HG03159 (cell line): ENCODE data around the gene PCTP.

Source experiments
- ATAC-seq: cut with Tn5 transposase; IDR thresholded peaks from one replicate; pipeline ENCODE4 v1.9.1; 2021; ENCODE audit warnings: mild to moderate bottlenecking, moderate library complexity; ENCODE audit not compliant: unreplicated experiment

The PCTP gene

DNA sequence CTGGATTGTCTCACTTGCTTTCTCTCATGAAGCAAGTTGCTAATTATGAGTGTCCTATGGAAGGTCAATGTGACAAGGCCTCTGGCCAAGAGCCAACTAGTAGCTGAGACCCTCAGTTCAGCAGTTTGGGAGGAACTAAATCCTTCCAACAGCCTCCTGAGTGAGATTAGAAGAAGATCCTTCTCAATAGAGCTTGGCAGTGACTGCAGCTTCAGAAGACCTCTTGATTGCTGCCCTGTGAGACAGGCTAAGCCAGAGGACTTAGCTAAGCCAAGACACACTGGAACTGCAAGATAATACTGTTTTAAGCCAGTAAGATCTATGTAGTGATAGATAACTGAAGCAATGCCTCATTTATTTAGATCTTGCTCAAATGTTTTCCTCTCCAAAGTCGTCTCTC, 34.3 kb downstream of the PCTP start:
- ATAC-seq = no peak

DNA sequence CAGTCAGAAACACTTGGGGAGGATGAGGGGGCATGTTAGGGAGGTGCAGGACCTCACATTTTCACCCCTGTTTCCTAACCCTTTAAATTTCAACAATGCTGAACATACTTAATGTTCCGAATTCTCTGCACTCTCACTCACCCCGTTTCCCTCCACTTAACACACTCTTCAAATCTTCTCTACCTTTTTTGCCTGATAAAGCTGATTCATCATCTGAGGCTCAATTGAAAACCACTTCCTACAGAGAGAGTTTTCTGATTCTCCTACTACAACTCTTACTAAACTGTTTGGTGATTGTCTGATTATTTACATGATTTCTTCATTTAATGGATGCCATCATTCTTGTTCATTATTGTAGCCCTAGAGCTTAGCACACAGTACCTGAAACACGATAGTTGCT, 42.4 kb downstream of the PCTP start:
- ATAC-seq = no peak

DNA sequence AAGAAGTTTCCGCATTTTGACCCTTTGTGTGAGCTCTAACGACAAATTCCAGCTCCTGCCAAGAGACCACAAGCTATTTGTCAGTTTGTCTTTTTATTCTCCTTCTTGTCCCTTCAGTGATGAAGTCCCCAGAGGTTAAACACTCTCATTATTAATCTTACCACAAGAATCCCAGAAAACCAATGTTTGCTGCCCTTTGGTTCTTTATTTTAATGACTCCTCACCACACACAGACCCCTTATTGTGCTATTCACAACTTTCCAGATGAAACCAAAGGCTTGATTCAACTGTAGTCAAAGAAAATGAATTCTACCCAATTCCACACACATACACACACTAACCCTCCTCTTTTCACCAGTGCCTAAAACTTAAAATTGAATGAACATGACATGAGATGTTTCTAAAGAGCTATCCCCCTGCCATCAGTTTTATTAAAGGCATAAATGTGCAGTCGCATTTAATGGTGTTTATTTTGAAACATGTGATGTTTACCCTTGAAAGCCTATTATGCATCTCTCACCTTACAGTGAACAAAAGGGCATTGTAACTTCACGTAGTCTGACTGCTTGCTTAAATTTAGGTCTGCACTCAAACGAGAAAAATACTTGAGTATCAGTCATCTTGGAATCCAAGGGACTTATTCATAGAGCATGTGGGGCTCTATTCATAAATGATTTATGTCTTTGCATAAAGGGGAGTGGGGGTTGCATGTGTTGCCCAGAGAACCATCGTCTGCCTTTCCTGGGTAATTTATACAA, 44.1 kb downstream of the PCTP start:
- ATAC-seq = no peak

DNA sequence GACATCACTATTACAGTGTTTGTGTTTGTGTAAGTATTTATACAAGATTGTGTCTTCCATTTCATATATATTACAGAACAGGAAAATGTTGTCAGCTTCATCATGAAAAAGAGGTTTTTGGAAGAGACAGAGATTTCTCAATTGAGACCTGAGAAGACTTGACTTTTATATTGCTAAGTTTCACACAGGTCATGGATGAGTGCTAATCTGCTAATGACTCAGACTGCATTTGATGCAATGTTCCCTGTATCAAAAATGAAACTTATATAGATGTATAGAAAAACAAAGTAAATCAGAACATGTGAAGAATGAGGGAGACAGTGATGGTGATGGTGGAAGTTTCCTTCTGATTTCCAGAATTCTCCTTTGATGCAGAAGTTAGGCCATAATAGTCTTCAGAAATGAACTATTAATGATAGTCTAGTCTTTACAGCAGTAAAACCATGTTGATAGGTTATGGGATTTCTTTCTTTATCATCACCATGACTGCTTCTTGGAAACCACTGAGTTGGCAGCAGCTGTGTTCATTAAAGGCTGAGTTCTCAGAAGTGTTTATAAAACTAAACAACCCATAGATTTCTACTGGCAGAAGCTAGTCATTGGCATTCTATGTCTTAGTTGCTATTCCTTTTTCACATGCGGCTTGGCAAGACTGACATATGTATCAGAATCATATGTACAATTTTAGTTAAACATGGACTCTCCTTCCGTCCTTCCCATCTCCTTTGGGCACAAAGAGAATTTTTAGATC, 56.1 kb downstream of the PCTP start:
- no peak for ATAC-seq

DNA sequence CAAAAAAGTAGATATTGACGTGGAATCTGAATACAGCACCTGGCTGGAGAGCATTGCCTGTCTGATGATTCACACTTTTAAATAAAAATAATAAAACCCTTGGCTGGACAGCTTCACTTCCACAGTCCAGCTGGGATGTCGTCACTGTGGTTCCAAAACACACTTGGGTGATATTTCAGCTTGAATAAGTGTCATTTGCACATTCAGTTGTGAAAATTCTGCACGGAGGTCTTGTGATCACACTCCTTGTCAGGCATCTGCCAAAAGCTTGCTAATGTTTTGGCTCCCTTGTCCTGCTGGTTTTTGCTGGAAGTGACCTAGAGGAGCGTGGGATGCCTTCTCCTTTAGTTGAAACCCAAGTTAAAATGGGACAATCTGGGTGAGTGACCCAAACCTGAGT, 60.7 kb downstream of the PCTP start:
- no peak for ATAC-seq

DNA sequence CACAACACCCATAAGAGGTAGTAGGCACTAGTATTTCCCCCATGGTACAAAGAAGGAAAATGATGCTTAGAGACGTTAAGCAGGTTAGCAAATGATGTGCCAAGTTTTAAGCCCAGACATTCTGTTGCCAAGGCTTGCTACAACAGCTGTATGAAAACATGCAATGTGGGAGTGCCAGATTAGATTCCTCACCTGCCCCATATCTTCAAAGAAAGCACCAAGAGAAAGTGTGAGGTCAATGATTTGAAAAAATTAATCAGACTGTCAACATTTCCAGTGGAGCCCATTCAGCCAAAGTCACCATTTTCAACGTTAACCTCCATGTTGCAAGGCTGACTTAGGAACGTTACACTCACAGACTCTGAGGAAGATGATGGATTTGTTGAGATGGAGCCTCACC, 61.5 kb downstream of the PCTP start:
- no peak for ATAC-seq

DNA sequence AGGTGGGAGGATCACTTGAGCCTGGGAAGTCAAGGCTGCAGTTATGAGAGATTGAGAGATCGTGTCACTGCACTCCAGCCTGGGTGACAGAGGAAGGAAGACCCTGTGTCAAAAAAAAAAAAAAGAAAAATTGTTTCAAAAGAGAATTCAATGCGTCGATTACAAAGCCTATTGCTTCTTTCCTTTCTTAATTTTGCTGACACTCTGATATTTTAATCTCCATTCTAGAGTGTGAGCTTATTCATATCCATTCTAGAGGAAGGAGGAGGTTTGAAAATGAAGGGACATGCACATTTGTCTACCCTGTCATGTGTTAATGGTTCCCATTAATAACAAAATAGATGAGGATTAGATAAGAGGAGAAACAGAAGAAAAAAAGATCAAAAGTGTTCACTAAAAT, 63.1 kb downstream of the PCTP start:
- no peak for ATAC-seq

DNA sequence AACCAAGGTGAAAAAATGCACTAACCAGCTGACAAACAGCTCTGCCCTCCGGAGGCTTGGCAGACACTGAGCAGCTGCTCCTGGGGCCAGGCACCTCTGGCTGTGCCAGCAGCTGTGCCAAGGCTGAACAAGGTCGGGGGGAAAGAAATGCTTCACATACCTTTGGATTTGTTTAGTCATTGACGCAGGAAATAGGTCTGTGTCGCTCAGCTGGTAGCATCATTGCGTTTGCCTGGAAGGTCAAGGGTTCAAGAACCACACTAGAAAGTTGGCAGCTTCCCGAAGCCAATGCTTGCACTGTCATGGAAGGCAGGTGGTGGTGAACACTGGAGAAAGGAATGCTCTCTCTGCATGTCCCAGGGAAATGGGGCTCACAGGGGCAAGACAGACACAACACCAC, 63.5 kb downstream of the PCTP start:
- ATAC-seq = no peak

DNA sequence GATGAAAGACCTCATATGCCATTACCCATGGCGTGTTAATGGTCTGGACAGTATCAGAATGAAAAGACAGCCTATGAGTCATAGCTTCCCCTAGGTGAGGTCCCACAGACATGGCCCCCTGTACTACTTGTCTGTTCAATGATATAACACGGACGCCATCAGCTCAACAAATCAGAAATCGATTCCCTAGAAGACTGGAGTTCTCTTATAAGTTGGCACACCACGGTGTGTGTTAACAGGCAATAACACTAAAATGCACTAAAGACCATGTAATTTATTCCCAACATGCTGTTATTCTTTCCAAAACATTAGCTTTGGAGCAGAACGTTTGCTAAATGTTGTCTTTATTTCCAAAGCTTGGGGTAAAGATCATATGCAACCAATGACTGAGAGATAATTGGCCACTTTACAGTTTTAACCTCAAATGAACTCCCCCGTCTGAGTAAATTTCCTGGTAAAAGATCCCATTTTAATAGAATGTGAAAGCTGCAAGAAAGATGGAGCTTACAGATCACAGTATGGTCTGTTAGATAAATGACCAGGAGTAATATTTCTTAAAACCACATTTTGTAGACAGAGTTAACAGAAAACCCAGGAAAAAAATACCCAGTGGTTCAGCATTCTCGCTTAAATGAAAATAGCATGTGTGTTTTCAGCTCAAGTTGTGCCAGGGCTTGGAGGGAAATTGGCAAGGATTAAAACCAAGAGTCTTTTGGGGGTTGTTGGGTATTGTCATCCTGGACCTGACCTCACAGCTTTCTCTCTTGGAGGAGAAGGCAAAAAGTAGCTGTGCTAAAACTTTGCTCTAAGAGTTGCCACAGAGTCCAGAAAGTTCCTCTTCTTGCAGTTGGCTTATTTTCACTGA, 65.9 kb downstream of the PCTP start:
- no peak for ATAC-seq

DNA sequence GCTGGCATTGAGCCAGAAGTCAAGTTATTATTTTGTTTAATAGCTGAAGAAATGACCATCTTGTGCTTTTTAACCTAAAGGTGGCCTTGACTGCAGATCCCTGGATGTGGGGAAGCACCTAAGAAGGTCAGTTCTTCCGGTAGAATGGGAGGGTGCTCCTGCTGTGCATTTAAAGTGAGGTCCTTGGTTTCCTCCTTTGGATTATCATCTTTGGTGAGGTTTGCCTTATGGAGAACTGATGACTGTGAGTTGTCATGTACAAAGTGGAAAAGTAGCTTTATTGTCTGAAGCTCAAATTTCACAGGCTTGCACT, 66.5 kb downstream of the PCTP start:
- ATAC-seq = no peak

DNA sequence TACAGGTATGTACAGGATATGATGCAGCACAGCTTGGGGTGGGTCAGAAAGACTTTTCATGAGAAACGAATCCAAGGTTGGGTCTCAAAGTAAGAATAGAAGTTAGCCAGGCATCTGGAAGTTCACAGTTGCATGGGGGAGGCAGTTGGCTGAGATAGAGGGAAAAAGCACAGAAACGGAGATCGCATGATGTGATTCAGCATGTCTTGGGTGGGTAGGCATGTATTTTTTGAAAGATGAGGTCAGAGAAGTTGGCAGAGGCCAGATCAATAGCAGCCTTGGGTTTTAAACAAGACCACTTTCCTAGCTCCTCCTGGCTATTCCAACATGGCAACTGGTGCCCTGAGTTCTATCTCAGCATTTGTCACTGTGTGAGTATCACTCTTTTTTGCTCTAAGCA, 67.2 kb downstream of the PCTP start:
- ATAC-seq = no peak

DNA sequence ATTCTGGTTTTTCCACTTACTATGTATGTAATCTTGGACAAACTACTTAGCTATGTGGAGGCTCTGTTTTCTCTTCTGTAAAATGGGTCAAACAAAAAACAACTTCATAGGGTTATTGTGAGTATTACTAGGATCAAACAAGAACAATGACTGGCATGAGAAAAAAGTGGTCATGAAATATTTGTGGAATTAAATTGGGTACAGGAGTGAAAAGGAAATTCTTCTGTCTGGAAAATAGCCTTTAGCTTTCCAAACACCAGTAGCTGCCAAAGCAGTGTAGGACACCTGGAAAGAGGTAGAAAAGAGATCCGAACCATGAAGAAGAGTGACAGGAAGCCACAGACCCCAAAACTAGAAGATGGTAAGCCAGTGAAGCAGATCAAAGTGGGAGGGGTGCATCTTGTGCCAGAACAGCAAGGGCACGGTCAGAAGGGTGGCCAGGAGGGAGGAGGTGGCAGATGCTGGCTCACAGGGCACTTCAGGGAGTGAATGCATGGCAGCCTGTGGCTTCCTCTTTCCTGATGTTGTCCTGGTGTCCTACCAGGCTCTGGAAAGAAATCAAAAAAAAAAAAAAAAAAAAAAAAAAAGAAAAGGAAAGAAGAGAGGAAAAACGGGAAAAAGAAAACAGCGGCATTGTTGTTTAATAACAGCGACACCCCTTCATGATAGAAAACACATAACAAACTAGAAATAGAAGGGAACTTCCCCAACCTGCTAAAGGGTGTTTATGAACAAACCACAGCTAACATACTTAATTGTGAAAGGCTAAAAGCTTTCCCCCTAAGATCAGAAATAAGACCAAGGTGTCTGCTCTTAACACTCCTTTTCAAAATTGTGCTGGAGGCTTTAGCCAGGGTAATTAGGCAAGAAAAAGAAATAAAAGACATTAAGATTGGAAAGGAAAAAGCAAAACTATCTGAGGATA, 67.9 kb downstream of the PCTP start:
- no peak for ATAC-seq

DNA sequence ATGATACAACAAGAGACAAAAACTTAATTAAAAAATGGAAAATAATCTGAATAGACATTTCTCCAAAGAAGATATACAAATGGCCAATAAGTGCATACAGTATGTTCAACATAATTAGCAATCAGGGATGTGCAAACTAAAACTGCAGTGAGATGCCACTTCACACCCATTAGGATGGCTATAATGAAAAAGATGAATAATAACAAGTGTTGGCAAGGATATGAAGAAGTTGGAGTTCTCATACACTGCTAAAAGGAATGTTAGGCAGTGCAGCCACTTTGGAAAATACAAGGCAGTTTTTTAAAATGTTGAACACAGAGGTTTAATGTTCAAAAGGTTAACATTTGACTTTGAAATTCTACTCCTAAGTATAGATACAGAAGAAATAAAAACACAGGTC, 69.8 kb downstream of the PCTP start:
- no peak for ATAC-seq

DNA sequence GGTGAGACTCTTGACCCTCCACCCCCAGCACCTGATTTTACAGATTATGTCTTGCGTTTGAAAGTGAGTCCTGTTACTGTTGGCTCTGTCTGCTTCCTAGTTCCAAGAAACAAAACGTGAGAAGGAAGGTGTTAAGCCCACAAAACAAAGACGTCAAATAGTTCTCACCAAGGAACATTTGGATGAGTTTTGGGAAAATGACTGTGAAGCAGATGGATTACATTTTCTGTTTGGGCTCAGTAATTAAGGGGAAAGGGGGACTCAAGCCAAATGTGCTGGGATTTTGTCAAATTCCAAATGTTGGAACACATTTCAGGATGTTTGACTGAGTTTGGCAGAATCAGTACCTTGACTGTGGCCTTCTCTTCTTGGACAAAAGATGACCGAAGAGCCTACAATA, 71.2 kb downstream of the PCTP start:
- ATAC-seq = no peak

DNA sequence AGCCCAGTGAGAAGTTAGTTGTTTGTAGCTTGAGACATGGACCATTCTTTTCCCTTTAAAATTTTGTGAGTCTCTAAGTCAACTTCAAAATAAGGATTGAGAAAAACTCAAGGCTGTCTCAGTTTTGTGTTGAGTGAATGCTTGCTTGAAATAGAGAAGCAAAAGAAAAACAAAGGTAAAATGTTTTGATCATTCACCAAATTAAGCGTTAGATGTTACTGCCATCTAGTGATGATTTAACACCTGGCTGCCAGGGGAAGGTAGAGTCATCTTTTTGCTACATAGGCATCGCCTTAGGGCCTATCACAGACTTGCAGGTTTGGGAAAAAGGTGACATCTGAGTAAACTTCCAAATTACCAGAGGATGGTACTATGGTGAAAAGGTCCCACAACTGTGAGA, 74.4 kb downstream of the PCTP start:
- ATAC-seq = no peak
